Calu3 (cell line): ENCODE results near the gene PNPLA7. TPM values are rescaled to one million over a fixed set of nuclear protein-coding genes. Genes with fewer than 3 reads are reported as not detected.

ENCODE experiments used
- BruUV-seq: library from RNA; stranded (reverse); fragments of 400-500 nt; replicated peaks from 2 replicates; lab custom pipeline; 2021; lab: Mats Ljungman, UMichigan
- CTCF ChIA-PET: fragments of 300-600 bp; sonication (Branson Sonifier 250); formaldehyde crosslinking; loops from one replicate; lab custom pipeline; 2022; ENCODE audit warnings: antibody characterized with exemption; lab: Charles Lee
- DNase-seq: peaks from one replicate; pipeline ENCODE4 v3.0.0; 2022
- H3K27ac Mint-ChIP-seq: one replicate; pipeline ENCODE4 v1.8.0; 2022; ENCODE audit warnings: mixed read lengths; ENCODE audit not compliant: unreplicated experiment
- H3K27me3 Mint-ChIP-seq: one replicate; pipeline ENCODE4 v1.8.0; 2022; ENCODE audit warnings: mixed read lengths; ENCODE audit not compliant: unreplicated experiment
- H3K36me3 Mint-ChIP-seq: one replicate; pipeline ENCODE4 v1.8.0; 2022; ENCODE audit warnings: mild to moderate bottlenecking, moderate library complexity, mixed read lengths; ENCODE audit not compliant: insufficient read depth, unreplicated experiment
- H3K4me1 Mint-ChIP-seq: one replicate; pipeline ENCODE4 v1.8.0; 2022; ENCODE audit warnings: mild to moderate bottlenecking, low read depth, mixed read lengths; ENCODE audit not compliant: unreplicated experiment
- H3K4me3 Mint-ChIP-seq: one replicate; pipeline ENCODE4 v1.8.0; 2022; ENCODE audit warnings: mild to moderate bottlenecking, low read depth, moderate library complexity, mixed read lengths; ENCODE audit not compliant: unreplicated experiment
- H3K9me3 Mint-ChIP-seq: one replicate; pipeline ENCODE4 v1.8.0; 2022; ENCODE audit warnings: low read depth, mixed read lengths; ENCODE audit not compliant: unreplicated experiment
- intact Hi-C: fragments of 100-400 bp; cut with micrococcal nuclease; formaldehyde crosslinking; loops from one replicate; pipeline ENCODE4 v1.10.0; 2022; ENCODE audit not compliant: unreplicated experiment
- total RNA-seq: library from RNA; stranded (reverse); gene quantifications from 2 replicates; pipeline ENCODE4 v1.2.3, GENCODE V29; 2022
- TF ChIP-seq, protein P1 (sequence below): fragments of 200-600 bp; IDR thresholded peaks from one replicate; pipeline ENCODE4 v1.8.0; 2022; ENCODE audit warnings: antibody characterized with exemption; ENCODE audit not compliant: unreplicated experiment

The PNPLA7 gene
- total RNA-seq, 1 experiment from 2014 or later = 1.8 TPM

DNA sequence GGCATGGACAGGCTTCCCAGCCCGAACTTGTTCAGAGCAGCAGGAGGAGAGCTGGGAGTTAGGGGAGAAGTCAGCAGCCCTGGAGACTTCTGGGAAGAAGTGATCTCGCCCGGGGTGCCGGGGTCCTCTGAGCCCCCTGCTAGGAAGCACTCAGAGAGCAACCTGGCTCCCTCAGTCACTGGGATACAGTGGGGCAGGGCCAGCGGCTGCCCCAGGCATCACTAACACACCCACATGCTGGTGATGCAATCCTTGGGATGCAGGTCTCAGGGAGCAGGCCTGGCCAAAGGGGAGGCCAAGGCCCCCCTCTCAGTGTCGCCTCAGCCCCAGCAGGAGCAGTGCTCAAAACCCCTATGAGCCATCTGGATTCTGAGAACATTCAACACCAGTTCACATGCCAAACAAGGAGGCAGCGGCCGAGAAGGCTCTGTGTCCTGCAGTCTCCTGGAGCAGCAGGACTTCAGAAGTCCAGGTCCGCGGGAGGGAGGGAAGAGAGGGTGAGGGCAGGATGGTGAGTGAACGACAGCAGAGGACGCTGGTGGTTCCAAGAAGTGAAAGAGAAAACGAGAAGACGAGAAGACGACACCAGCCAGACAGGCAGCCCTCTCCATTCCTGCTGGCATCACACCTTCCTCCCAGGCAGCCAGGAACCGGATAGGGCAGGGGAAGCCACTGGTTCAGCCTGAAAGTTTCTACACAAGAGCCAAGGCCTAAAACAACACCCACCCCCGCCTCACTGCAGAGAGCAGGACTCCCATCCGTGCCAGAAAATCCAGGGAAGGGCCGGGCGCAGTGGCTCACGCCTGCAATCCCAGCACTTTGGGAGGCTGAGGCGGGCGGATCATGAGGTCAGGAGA, 2.3 kb downstream of the PNPLA7 start:
- intact Hi-C loops = no loop called here
- Mint-ChIP-seq H3K36me3 (peaks cover 26% of the 10 kb centered on the region), H3K4me1 (no peaks in the 10 kb centered on the region), H3K27me3 (no peaks in the 10 kb centered on the region), H3K4me3 (no peak overlapping the region), H3K9me3 (peaks cover 2% of the 10 kb centered on the region), H3K27ac (no peak overlapping the region)
- TF ChIP-seq, protein P1, sequence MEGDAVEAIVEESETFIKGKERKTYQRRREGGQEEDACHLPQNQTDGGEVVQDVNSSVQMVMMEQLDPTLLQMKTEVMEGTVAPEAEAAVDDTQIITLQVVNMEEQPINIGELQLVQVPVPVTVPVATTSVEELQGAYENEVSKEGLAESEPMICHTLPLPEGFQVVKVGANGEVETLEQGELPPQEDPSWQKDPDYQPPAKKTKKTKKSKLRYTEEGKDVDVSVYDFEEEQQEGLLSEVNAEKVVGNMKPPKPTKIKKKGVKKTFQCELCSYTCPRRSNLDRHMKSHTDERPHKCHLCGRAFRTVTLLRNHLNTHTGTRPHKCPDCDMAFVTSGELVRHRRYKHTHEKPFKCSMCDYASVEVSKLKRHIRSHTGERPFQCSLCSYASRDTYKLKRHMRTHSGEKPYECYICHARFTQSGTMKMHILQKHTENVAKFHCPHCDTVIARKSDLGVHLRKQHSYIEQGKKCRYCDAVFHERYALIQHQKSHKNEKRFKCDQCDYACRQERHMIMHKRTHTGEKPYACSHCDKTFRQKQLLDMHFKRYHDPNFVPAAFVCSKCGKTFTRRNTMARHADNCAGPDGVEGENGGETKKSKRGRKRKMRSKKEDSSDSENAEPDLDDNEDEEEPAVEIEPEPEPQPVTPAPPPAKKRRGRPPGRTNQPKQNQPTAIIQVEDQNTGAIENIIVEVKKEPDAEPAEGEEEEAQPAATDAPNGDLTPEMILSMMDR = no peak
- no peak for DNase-seq
- BruUV-seq = no TSS peak
- CTCF ChIA-PET = no interaction called here

DNA sequence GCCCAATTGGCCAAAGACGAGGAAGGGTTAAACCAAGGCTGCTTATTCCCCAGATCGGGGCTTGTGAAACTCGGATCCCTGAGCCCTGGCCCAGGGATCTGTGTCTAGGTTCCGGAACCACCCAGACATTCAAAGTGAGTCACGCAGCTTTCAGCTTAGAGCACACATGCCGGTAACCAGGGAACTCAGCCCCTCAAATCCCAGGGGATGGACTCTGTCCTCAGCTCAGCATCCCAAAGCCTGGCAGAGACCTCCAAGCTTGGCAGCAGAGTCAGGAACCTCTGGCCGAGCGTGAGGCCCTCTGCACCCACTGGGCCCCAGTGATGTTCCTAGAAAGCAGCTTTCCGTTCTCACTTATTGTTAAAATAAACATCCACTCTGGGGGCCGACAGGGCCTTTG, 5.1 kb downstream of the PNPLA7 start:
- no peak for DNase-seq
- no TSS peak for BruUV-seq
- no peak overlapping the region for H3K4me3 Mint-ChIP-seq
- peaks cover 1% of the 10 kb centered on the region for H3K36me3 Mint-ChIP-seq
- intact Hi-C loops = no loop called here
- TF ChIP-seq, protein P1 = no peak
- H3K27ac Mint-ChIP-seq = no peak overlapping the region
- no peaks in the 10 kb centered on the region for H3K27me3 Mint-ChIP-seq
- CTCF ChIA-PET = no interaction called here
- no peaks in the 10 kb centered on the region for H3K4me1 Mint-ChIP-seq
- H3K9me3 Mint-ChIP-seq = peaks cover 2% of the 10 kb centered on the region

DNA sequence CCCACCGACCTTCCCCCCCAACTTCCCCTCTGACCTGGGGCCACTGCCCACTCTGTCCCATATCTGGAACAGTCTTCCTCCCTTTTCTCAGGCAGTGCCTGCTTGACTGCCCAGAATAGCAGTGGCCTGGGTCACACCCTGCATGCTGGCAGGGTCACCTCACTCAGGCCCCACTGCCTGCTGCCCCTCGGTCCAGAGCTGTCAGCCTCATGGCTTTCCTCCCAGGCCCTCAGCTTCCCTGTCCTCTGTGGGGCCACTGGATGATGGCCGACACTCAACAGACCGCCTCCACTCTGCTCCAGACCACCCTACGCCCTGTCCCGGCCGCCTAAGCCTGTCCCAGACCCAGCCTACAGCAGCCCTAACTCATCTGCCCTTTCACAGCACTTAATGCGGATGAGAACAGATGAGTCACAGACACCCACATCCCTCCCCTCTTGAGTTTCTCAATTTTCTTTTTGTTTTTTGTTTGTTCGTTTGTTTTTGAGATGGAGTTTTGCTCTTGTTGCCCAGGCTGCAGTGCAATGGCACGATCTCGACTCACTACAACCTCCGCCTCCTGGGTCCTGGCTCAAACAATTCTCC, 5.9 kb downstream of the PNPLA7 start:
- TF ChIP-seq, protein P1 = no peak
- CTCF ChIA-PET = interaction anchor here (0.6 kb wide), 1 partner anchor 61 kb away, joined by 5 read pairs; no protein-coding TSS in a partner anchor

DNA sequence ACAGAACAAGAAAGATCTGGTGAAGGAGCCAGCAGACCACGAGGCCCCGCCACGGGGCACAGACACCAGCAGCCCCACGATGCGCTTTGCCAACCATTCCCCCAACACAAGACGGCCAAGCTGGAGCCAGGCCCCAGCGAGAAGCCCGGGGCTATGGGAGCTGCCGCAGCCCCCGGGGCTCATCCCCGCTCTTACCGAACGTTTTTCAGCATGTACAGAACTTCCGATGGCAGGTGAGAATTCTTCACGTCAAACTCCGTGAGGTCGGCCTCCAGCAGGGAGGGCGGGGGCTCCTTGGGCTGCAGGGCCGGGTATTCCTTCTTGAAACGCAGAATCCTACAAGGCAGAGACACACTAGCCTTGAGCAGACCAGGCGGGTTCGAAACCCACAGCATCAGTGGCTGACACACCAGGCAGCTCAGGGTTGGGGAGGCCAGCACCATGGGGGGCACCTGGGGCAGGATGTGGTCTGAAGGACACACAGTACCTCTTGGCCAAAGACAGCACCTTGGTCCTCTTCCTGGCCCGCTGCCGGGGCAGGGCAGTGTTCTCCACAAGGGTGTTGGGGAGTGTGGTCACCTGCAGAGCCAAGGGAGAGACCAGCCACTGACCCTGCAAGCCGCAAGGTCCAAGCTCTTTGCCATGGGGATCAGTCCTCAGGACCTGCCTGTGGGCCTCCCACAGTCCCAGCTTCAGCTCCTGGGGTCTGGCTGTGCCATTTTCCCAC, 6.8 kb downstream of the PNPLA7 start:
- no peaks in the 10 kb centered on the region for H3K27me3 Mint-ChIP-seq
- CTCF ChIA-PET = interaction anchor here (0.6 kb wide), 1 partner anchor 62 kb away, joined by 5 read pairs; no protein-coding TSS in a partner anchor
- intact Hi-C loops = no loop called here

More for the DNA sequence above, 5.9 kb downstream of the PNPLA7 start:
- H3K9me3 Mint-ChIP-seq = peaks cover 2% of the 10 kb centered on the region
- BruUV-seq = no TSS peak
- no peaks in the 10 kb centered on the region for H3K4me1 Mint-ChIP-seq
- H3K27ac Mint-ChIP-seq = no peak overlapping the region
- intact Hi-C loops = no loop called here
- no peak for DNase-seq
- H3K4me3 Mint-ChIP-seq = no peak overlapping the region
- H3K36me3 Mint-ChIP-seq = no peaks in the 10 kb centered on the region
- no peaks in the 10 kb centered on the region for H3K27me3 Mint-ChIP-seq

More for the DNA sequence above, 6.8 kb downstream of the PNPLA7 start:
- Mint-ChIP-seq H3K36me3 (no peaks in the 10 kb centered on the region), H3K4me3 (no peak overlapping the region), H3K4me1 (no peaks in the 10 kb centered on the region), H3K27ac (no peak overlapping the region), H3K9me3 (peaks cover 2% of the 10 kb centered on the region)
- TF ChIP-seq, protein P1 = no peak
- no peak for DNase-seq
- BruUV-seq = no TSS peak
